AG09309 (cell line): Measurements from ENCODE around the gene EIF4E.

Experiments
- DNase-seq: peaks from one replicate; pipeline ENCODE4 v3.0.0-alpha.2; 2010; ENCODE audit warnings: low read depth
- H3K4me3 ChIP-seq: 2 replicates; pipeline ENCODE4 v1.5.1; 2011; ENCODE audit warnings: mild to moderate bottlenecking, low read depth, low read length, moderate library complexity; ENCODE audit not compliant: control insufficient read depth
- CTCF ChIP-seq: IDR thresholded peaks from 2 replicates; pipeline ENCODE4 v1.5.1; 2011; ENCODE audit warnings: mild to moderate bottlenecking, low read depth, low read length, inconsistent platforms; ENCODE audit not compliant: insufficient read depth, control insufficient read depth; ENCODE audit errors: missing control alignments

EIF4E gene

GRCh38 chr4:98950925-98951324 lies 22.0 kb upstream of the EIF4E start:
- no peak for TF ChIP-seq CTCF
- no peak overlapping the region for H3K4me3 ChIP-seq
- no peak for DNase-seq

- DNase-seq: no peak
- no peak for TF ChIP-seq CTCF
- no peak overlapping the region for H3K4me3 ChIP-seq
These were observed 17.4 kb upstream of the EIF4E start for GRCh38 chr4:98946359-98946758.

- DNase-seq: no peak
- H3K4me3 ChIP-seq: no peak overlapping the region
- TF ChIP-seq CTCF: no peak
These were observed 16.4 kb upstream of the EIF4E start for GRCh38 chr4:98945297-98945850.

- H3K4me3 ChIP-seq: no peak overlapping the region
- DNase-seq: no peak
- peak; percentile 78 for TF ChIP-seq CTCF
These were observed 11.0 kb upstream of the EIF4E start for GRCh38 chr4:98939892-98940298.

GRCh38 chr4:98939438-98939837 lies 10.5 kb upstream of the EIF4E start:
- TF ChIP-seq CTCF: no peak
- no peak for DNase-seq
- H3K4me3 ChIP-seq: no peak overlapping the region

- H3K4me3 ChIP-seq: no peak overlapping the region
- DNase-seq: no peak
- TF ChIP-seq CTCF: no peak
These were observed 9.2 kb upstream of the EIF4E start for GRCh38 chr4:98937986-98938720.
